A549 (cell line): ENCODE measurements around the gene NAV2.

ENCODE experiments used
- CTCF ChIP-seq: fragments of >200 bp; sonication (Bioruptor Twin); formaldehyde crosslinking; IDR thresholded peaks from 3 replicates; pipeline ENCODE4 v1.5.1; 2016
- EP300 ChIP-seq, 2 experiments: fragments of >200 bp; sonication (Bioruptor Twin); formaldehyde crosslinking; IDR thresholded peaks; 2 replicates in 1 of 2; 3 replicates in 1 of 2; pipeline ENCODE4 v1.6.1; 2016 to 2017
- POLR2A ChIP-seq: IDR thresholded peaks from 2 replicates; pipeline ENCODE4 v1.6.1; 2012; ENCODE audit warnings: mild to moderate bottlenecking, low read length
- TF ChIP-seq, protein P1 (sequence below): IDR thresholded peaks from 2 replicates; pipeline ENCODE4 v1.6.1; 2012

GRCh38 chr11:19989191-19989590, 276.6 kb downstream of the NAV2 start:
- TF ChIP-seq CTCF, result no peak
- no peak for TF ChIP-seq EP300 (IDR thresholded peaks at IDR 0.05)
- no peak for TF ChIP-seq POLR2A
- TF ChIP-seq, protein P1, sequence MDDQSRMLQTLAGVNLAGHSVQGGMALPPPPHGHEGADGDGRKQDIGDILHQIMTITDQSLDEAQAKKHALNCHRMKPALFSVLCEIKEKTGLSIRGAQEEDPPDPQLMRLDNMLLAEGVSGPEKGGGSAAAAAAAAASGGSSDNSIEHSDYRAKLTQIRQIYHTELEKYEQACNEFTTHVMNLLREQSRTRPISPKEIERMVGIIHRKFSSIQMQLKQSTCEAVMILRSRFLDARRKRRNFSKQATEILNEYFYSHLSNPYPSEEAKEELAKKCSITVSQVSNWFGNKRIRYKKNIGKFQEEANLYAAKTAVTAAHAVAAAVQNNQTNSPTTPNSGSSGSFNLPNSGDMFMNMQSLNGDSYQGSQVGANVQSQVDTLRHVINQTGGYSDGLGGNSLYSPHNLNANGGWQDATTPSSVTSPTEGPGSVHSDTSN, result no peak
